OCI-LY1 (cell line): ENCODE data around the gene TOM1.

Experiments
- EZH2 ChIP-seq: fragments of 200-600 bp; sonication (generic), shearing (Covaris generic); IDR thresholded peaks from 2 replicates; pipeline ENCODE4 v1.8.0; 2017; ENCODE audit warnings: borderline replicate concordance, mixed run types, mild to moderate bottlenecking, antibody characterized with exemption, low read length, moderate library complexity, mixed read lengths
- TF ChIP-seq, protein P1 (sequence below): fragments of 200-600 bp; sonication (generic), shearing (Covaris generic); IDR thresholded peaks from 2 replicates; pipeline ENCODE4 v1.5.1; 2017; ENCODE audit warnings: mild to moderate bottlenecking, antibody characterized with exemption, low read length, moderate library complexity, mixed read lengths

DNA sequence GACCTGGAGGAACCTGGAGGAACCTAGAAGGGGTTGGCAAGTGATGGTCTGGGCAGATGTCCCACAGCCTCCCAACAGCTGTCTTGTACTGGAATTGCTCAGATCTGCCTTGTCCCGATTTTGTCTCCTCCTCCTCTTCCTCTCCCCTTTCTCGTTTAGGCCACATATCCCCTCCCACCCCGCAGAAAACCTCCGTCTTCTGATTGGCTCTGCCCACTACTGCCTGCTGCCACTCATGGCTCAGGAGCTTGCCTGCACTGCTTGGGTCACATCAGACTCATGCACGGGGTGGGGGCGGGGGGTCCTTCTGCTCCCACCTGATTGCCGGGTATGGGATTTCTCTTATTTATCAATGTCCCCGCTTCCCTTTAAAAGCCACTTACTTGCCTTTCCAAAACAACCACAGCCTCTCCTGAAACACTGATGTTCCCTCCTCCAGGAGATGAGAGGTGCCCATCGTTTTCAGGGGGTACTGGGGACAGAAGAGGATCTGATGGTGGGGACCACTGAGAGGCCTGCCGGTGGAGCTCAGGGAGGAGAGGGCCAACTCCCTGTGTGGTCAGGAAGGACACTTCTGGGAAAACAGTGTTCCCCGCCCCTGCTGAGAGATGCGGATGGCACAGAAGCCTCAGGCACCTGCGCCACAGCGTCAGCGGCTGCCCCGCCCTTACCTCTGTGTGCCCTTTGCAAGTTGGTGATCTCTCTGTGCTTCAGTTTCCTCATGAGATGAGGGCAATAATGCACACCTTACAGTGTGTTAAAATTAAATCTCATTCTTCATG, 14.7 kb downstream of the TOM1 start:
- TF ChIP-seq, protein P1, sequence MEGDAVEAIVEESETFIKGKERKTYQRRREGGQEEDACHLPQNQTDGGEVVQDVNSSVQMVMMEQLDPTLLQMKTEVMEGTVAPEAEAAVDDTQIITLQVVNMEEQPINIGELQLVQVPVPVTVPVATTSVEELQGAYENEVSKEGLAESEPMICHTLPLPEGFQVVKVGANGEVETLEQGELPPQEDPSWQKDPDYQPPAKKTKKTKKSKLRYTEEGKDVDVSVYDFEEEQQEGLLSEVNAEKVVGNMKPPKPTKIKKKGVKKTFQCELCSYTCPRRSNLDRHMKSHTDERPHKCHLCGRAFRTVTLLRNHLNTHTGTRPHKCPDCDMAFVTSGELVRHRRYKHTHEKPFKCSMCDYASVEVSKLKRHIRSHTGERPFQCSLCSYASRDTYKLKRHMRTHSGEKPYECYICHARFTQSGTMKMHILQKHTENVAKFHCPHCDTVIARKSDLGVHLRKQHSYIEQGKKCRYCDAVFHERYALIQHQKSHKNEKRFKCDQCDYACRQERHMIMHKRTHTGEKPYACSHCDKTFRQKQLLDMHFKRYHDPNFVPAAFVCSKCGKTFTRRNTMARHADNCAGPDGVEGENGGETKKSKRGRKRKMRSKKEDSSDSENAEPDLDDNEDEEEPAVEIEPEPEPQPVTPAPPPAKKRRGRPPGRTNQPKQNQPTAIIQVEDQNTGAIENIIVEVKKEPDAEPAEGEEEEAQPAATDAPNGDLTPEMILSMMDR, result no peak
- TF ChIP-seq EZH2, result no peak
